Caco-2 (cell line): Measurements from ENCODE around the gene SEMA3F. TPM values are rescaled to one million over a fixed set of nuclear protein-coding genes. Genes with fewer than 3 reads are reported as not detected.

ENCODE experiments used
- BruUV-seq: library from RNA; stranded (reverse); fragments of 400-500 nt; replicated peaks from 2 replicates; lab custom pipeline; 2021; lab: Mats Ljungman, UMichigan
- CTCF ChIA-PET: fragments of 300-600 bp; sonication (Branson Sonifier 250); formaldehyde crosslinking; loops from one replicate; lab custom pipeline; 2022; ENCODE audit warnings: antibody characterized with exemption; lab: Charles Lee
- POLR2A ChIA-PET: fragments of 300-600 bp; sonication (Branson Sonifier 250); formaldehyde crosslinking; loops from one replicate; lab custom pipeline; 2022; ENCODE audit warnings: antibody characterized with exemption; lab: Charles Lee
- DNase-seq, 2 experiments: peaks; one replicate each; pipeline versions ENCODE4 v3.0.0 to v3.0.0-alpha.2; 2020 to 2022
- H3K27me3 ChIP-seq: replicated peaks from 2 replicates; pipeline ENCODE4 v1.6.0; 2011; ENCODE audit warnings: low read length; ENCODE audit not compliant: control insufficient read depth, insufficient read depth
- H3K36me3 ChIP-seq: 2 replicates; pipeline ENCODE4 v1.5.1; 2011; ENCODE audit warnings: low read length; ENCODE audit not compliant: control insufficient read depth, insufficient read depth
- H3K4me1 ChIP-seq: fragments of 250-450 bp; sonication (Bioruptor Pico); 2 replicates; pipeline ENCODE4 v1.5.1; 2020; ENCODE audit warnings: mild to moderate bottlenecking
- H3K4me3 ChIP-seq: 2 replicates; pipeline ENCODE4 v1.5.1; 2011; ENCODE audit warnings: low read depth, mild to moderate bottlenecking, control low read depth, low read length
- H3K9me3 ChIP-seq: fragments of 250-450 bp; sonication (Bioruptor Pico); 2 replicates; pipeline ENCODE4 v1.5.1; 2020; ENCODE audit warnings: mild to moderate bottlenecking, moderate library complexity
- H3K27ac Mint-ChIP-seq: one replicate; pipeline ENCODE4 v1.8.0; 2022; ENCODE audit warnings: mixed read lengths; ENCODE audit not compliant: unreplicated experiment
- H3K27me3 Mint-ChIP-seq: one replicate; pipeline ENCODE4 v1.8.0; 2022; ENCODE audit warnings: mixed read lengths; ENCODE audit not compliant: insufficient read depth, unreplicated experiment
- H3K36me3 Mint-ChIP-seq: one replicate; pipeline ENCODE4 v1.8.0; 2022; ENCODE audit warnings: mild to moderate bottlenecking, mixed read lengths; ENCODE audit not compliant: insufficient read depth, unreplicated experiment
- H3K4me1 Mint-ChIP-seq: one replicate; pipeline ENCODE4 v1.8.0; 2022; ENCODE audit warnings: low read depth, mixed read lengths; ENCODE audit not compliant: unreplicated experiment
- H3K4me3 Mint-ChIP-seq: one replicate; pipeline ENCODE4 v1.8.0; 2022; ENCODE audit warnings: mild to moderate bottlenecking, moderate library complexity, mixed read lengths; ENCODE audit not compliant: unreplicated experiment
- H3K9me3 Mint-ChIP-seq: one replicate; pipeline ENCODE4 v1.8.0; 2022; ENCODE audit warnings: mixed read lengths; ENCODE audit not compliant: unreplicated experiment
- CTCF ChIP-seq, 2 experiments: fragments of 200-600 bp in 1 of 2; IDR thresholded peaks; 1 replicate in 1 of 2; 2 replicates in 1 of 2; pipeline versions ENCODE4 v1.5.1 to v1.8.0; 2011 to 2022; ENCODE audit warnings: antibody characterized with exemption in 1 of 2, control low read depth in 1 of 2, inconsistent platforms in 1 of 2, low read depth in 1 of 2, low read length in 1 of 2, mild to moderate bottlenecking in 1 of 2, moderate library complexity in 1 of 2; ENCODE audit not compliant: insufficient read depth in 1 of 2, severe bottlenecking in 1 of 2, unreplicated experiment in 1 of 2
- intact Hi-C: fragments of 100-400 bp; cut with micrococcal nuclease; formaldehyde crosslinking; loops from one replicate; pipeline ENCODE4 v1.10.0; 2022; ENCODE audit not compliant: unreplicated experiment
- total RNA-seq: library from RNA; stranded (reverse); gene quantifications from 2 replicates; pipeline ENCODE4 v1.2.3, GENCODE V29; 2022

The SEMA3F gene
- total RNA-seq, 1 experiment from 2014 or later = 16.5 TPM

- no peak overlapping the region for H3K4me3 Mint-ChIP-seq
- ChIA-PET CTCF (no interaction called here), POLR2A (interaction anchor here (1.2 kb wide), 1 partner anchor 18 kb away, joined by 3 read pairs; no protein-coding TSS in a partner anchor)
- TF ChIP-seq CTCF (IDR thresholded peaks at IDR 0.05; ENCODE audit: insufficient read depth in 1 of 2, low read depth in 1 of 2, low read length in 1 of 2, severe bottlenecking in 1 of 2, unreplicated experiment in 1 of 2) = no peak
- H3K27me3 Mint-ChIP-seq = no peaks in the 10 kb centered on the region
- H3K4me1 ChIP-seq = no peaks in the 10 kb centered on the region
- no peaks in the 10 kb centered on the region for H3K9me3 ChIP-seq
- H3K36me3 Mint-ChIP-seq = no peaks in the 10 kb centered on the region
- no peak for DNase-seq
- no peaks in the 10 kb centered on the region for H3K9me3 Mint-ChIP-seq
- H3K27me3 ChIP-seq = no peaks in the 10 kb centered on the region
- BruUV-seq = no TSS peak
- intact Hi-C loops = no loop called here
- no peaks in the 10 kb centered on the region for H3K4me1 Mint-ChIP-seq
- H3K27ac Mint-ChIP-seq = no peak overlapping the region
- H3K4me3 ChIP-seq = no peak overlapping the region
- H3K36me3 ChIP-seq = no peaks in the 10 kb centered on the region
Measured at GRCh38 chr3:50138266-50139200, 16.6 kb upstream of the SEMA3F start.

GRCh38 chr3:50139308-50139707 lies 15.8 kb upstream of the SEMA3F start:
- Mint-ChIP-seq H3K36me3 (no peaks in the 10 kb centered on the region), H3K4me3 (no peak overlapping the region), H3K9me3 (no peaks in the 10 kb centered on the region), H3K27ac (no peak overlapping the region), H3K4me1 (no peaks in the 10 kb centered on the region), H3K27me3 (no peaks in the 10 kb centered on the region)
- intact Hi-C loops = no loop called here
- Histone ChIP-seq H3K4me3 (no peak overlapping the region), H3K36me3 (no peaks in the 10 kb centered on the region), H3K9me3 (no peaks in the 10 kb centered on the region), H3K27me3 (no peaks in the 10 kb centered on the region), H3K4me1 (no peaks in the 10 kb centered on the region)
- no peak for DNase-seq
- ChIA-PET CTCF (no interaction called here), POLR2A (interaction anchor here (1.2 kb wide), 1 partner anchor 17 kb away, joined by 3 read pairs; no protein-coding TSS in a partner anchor)
- BruUV-seq = no TSS peak
- TF ChIP-seq CTCF (IDR thresholded peaks at IDR 0.05; ENCODE audit: insufficient read depth in 1 of 2, low read depth in 1 of 2, low read length in 1 of 2, severe bottlenecking in 1 of 2, unreplicated experiment in 1 of 2) = no peak

GRCh38 chr3:50139718-50140423 lies 15.3 kb upstream of the SEMA3F start:
- H3K4me1 ChIP-seq = no peaks in the 10 kb centered on the region
- TF ChIP-seq CTCF (IDR thresholded peaks at IDR 0.05; ENCODE audit: insufficient read depth in 1 of 2, low read depth in 1 of 2, low read length in 1 of 2, severe bottlenecking in 1 of 2, unreplicated experiment in 1 of 2) = no peak
- intact Hi-C loops = no loop called here
- Mint-ChIP-seq H3K27me3 (no peaks in the 10 kb centered on the region), H3K36me3 (no peaks in the 10 kb centered on the region), H3K4me3 (no peak overlapping the region), H3K4me1 (no peaks in the 10 kb centered on the region), H3K27ac (no peak overlapping the region), H3K9me3 (no peaks in the 10 kb centered on the region)
- no peaks in the 10 kb centered on the region for H3K9me3 ChIP-seq
- BruUV-seq = no TSS peak
- no peak overlapping the region for H3K4me3 ChIP-seq
- CTCF ChIA-PET = no interaction called here
- no peak for DNase-seq
- POLR2A ChIA-PET = no interaction called here
- H3K36me3 ChIP-seq = no peaks in the 10 kb centered on the region
- no peaks in the 10 kb centered on the region for H3K27me3 ChIP-seq
